HuH-7 (cell line): Measurements from ENCODE around the gene DENND4A.

Experiments
- DNase-seq: peaks from one replicate; pipeline ENCODE4 v3.0.0; 2011; ENCODE audit warnings: low spot score

Gene DENND4A

DNA sequence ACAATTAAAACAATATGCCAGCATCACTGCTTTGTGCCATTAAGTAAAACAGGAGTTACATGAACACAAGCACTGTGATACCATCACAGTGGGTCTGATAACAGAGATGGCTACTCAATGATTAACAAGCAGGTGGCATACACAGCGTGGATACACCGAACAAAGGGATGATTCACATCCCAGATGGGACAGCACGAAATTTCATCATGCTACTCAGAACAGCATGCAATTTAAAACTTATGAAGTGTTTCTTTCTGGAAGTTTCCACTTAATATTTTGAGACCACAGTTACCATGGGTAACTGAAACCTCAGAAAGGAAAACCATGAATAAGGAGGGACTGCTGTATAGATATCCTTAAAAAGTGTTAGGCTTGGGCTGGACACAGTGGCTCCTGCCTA, 125.8 kb downstream of the DENND4A start:
- no peak for DNase-seq

GRCh38 chr15:65663521-65663920, 128.6 kb downstream of the DENND4A start:
- no peak for DNase-seq

DNA sequence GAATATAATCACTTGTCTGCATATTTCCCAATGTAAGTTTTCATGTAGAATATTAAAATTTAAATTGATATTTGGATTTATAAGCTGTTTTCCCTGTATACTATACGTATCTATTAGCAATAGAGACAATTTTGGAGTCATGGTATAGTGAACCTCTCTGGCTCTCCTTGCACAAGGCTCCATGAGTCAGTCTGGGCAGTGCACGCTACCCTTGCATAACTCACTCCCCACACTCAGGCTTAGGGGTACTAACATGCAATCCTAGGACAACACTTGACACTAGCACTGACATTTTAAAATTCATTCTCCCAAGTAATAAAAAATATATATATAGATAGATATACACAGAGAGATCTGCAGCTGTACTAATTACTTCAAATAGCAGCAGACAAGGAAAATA, 131.2 kb downstream of the DENND4A start:
- DNase-seq: no peak

GRCh38 chr15:65659502-65660052, 132.5 kb downstream of the DENND4A start:
- DNase-seq: no peak

- DNase-seq: no peak
Observed at GRCh38 chr15:65655457-65655856, 136.6 kb downstream of the DENND4A start.

DNA sequence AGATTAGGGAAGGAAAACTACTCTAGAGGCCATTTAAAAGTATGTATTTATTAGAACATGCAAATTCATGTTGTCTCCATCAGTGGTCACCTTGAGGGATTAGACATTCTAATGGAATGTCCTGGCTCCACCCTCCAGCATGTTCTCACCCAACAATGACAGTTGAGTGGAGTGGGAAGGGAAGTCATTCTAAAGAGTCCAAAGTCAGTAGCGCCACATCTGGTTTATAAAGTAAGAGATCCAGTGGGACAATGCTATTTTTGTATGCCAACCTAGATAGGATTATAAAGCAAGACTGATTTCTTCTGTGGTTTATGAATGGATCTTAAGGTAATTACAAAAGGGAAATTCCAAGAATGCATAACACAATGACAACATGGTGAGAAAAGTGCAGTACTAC, 137.1 kb downstream of the DENND4A start:
- no peak for DNase-seq

GRCh38 chr15:65653801-65654521, 138.1 kb downstream of the DENND4A start:
- no peak for DNase-seq

GRCh38 chr15:65653341-65653740, 138.8 kb downstream of the DENND4A start:
- no peak for DNase-seq

DNA sequence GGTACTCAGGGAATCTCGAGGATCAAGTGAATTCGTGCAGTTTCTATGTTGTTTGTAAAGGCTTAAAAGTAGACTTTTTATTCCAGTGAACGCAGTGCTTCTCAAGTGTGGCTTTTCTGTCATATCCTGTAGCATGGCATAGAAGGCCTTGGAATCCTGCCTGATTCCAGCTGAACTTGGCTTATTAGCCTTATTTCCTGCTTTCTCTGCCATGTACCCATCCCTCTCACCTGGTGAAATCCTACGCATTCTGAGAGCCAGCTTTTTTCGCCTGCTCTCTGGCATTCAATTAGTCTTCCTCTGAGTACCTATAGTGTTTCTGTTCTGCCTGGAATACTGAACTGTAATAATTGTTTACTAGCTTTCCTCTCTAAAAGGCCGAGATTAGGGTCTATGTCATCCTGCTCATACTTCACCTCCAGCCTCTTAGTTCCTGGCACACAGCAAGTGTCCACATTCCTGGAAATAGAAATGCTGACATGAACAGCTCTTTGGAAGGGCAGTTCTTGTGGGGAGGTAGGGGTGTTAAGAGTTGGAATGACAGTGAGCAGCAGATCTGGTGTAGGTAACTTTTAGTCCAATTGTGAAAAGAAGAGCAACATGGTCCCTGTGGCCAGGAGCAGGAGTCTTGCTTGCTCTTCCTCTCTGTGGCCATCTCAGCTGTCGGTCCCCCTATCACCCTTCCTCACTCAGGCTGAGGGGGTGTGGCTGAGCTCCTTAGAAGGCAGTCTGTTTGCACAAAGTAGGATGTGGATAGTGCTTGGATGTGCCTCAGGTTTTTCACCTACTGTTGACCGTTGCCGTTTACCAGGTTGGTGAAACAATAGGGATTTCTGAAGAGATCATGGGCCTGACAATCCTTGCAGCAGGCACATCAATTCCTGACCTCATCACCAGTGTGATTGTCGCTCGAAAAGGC, 140.0 kb downstream of the DENND4A start:
- no peak for DNase-seq

DNA sequence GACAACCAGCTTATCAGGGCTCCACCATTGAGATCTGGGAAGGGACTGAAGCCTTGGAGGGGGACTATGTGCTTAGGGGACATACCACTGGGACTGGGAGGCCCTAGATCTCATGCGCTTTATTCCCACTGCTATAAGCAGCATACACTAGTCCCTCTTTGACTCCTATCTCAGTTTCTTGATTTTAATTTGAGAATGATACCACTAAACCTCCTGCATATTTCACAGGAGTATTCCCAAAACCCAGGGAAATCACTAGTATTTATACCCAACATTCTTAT, 141.1 kb downstream of the DENND4A start:
- DNase-seq: no peak

GRCh38 chr15:65650312-65651041, 141.6 kb downstream of the DENND4A start:
- DNase-seq: no peak

- DNase-seq: no peak
Observed at GRCh38 chr15:65646486-65646885, 145.6 kb downstream of the DENND4A start.

DNA sequence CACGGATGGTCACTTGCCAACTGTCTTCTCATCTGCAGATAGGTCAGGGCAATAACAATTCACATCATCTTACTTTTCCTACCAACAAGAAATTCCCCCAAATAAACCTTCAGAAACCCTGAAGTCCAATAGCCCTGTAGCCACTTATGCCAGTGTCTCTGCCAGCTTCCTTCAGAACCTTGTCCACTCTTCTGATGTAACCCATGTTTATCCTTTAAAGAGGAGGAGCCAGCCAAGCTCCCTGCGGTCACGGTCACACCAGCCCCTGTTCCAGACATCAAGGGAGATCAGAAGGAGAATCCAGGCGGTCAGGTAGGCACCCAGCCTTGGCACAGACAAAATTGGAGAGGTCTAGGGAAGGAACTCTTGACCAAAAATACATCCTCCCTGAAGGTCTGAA, 146.7 kb downstream of the DENND4A start:
- DNase-seq: no peak

GRCh38 chr15:65644282-65644681, 147.8 kb downstream of the DENND4A start:
- DNase-seq: no peak

GRCh38 chr15:65642594-65642993, 149.5 kb downstream of the DENND4A start:
- no peak for DNase-seq

DNA sequence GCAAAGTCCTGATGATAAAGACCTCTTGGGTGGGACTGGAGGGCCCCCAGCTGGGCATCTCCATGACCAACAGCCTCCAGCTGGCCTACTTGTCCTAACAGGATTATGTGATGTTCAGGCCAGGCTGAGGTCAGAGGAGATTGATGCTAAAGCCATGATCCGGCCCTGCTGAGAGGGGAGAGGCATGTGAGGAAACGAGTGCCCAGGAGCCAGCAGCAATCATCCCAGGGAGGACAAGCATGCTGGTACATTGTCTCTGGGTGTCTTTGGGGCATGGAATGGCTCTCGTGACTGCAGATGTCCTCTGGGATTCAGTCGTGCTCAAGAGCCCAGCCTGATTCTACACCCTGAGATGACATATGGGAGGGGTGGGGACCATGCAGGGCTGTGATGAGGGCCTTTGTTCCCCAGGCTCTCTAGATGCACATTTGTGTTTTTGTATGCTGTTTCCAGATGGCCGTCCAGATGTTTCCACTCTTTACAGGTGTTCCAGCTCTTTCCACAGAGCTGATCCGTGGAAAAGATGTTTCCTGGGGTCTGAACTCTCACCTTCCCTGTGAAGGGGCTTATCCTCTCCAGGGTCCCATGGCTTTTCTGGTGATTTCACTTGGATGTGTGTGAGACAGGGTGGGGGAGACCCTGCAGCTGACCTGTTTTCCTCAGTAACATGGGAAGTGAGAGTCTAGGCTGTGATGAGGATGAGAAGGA, 150.2 kb downstream of the DENND4A start:
- no peak for DNase-seq

DNA sequence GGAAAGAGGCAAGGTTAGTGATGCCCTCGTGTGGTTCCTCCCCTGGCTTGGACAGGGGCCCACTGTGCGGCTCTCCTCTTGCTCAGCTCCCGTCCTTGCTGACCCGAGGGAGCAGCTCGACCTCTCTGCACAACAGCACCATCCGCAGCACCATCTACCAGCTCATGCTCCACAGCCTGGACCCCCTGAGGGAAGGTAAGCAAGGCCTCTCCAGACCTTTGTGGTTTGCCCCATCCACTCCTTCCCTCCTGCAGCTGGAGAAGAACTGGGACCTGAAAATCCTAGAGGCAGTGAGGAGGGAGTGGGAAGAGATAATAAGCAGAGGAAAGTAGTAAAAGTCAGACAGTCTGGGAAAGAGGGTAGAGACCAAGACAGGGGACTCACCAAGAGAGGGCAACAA, 152.6 kb downstream of the DENND4A start:
- DNase-seq: no peak

DNA sequence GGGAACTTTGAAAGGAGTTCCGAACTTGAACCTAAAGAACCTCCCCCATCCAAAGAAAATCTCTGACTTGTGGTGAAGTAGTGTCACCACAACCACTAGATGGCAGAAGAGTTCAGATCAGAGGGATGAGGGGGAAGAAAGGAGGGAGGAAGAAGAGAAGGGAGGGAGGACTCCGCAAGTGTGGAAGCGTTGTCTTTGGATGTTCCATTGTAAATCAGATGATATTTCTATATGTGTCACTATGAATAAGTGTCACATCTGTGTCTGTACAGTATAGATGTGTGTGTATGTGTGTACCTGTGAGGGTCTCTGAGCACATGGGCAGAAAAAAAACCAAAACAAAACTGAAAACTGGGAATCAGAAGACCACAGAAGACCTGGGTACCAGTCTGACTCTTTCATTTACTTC, 153.4 kb downstream of the DENND4A start:
- DNase-seq: peak; percentile 81

DNA sequence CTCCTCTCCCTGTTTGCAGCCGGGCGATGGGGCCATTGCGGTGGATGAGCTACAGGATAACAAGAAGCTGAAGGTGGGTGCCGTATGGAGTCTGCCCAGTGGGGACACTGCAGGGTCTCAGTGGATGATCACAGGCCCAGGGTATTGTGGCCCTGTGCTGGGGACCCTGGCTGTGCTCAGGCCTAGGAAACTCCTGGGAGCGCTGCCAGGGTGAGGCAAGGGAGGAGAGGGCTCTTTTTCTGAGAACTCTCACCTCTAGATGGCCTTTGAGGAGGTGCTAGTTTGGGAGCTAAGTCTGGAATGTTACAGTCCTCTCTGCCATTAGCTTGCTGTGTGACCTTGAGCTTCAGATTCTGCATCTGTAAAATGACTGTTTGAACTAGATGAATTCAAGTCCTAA, 154.0 kb downstream of the DENND4A start:
- DNase-seq: no peak

- no peak for DNase-seq
Observed at GRCh38 chr15:65634356-65634755, 157.7 kb downstream of the DENND4A start.

GRCh38 chr15:65633752-65634151, 158.3 kb downstream of the DENND4A start:
- no peak for DNase-seq

DNA sequence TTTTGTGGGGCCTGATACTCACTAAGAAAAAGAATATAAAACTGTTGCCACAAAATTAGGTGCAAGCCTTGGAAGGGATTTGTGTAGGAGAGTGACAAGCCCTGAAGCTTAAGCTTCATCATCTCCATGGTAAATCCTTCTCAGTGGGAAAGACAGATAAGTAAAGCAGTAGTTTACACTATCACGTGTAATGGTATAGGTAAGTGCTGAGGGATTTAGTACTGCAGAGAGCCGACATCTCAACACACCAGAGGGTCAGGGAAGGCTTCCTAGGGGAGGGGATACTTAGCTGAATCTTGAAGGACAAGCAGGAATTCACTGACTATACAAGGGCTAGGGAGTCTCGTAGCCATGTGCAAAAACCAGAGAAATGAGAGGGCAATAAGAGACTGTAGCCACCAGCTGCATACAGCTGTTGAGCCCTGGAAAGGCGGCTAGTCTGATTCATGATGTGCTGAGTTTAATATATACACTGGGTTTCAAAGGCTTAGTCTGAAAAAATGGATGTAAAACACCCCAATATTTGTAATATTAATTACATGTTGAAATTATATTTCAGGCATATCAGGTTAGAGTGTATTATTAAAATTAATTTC, 159.2 kb downstream of the DENND4A start:
- DNase-seq: no peak
